NCI-H2227 treated with DMSO at 0.1 percent for 48 hours (cell line): ENCODE results near the gene ELP1.

ENCODE experiments used
- DNase-seq: peaks from one replicate; lab custom pipeline; 2025; lab: John Stamatoyannopoulos, UW

ELP1 gene

GRCh38 chr9:108883085-108883484, 50.8 kb downstream of the ELP1 start:
- no peak for DNase-seq

- no peak for DNase-seq
Observed at GRCh38 chr9:108882052-108882888, 51.7 kb downstream of the ELP1 start.

- no peak for DNase-seq
Observed at GRCh38 chr9:108880738-108881316, 53.1 kb downstream of the ELP1 start.

DNA sequence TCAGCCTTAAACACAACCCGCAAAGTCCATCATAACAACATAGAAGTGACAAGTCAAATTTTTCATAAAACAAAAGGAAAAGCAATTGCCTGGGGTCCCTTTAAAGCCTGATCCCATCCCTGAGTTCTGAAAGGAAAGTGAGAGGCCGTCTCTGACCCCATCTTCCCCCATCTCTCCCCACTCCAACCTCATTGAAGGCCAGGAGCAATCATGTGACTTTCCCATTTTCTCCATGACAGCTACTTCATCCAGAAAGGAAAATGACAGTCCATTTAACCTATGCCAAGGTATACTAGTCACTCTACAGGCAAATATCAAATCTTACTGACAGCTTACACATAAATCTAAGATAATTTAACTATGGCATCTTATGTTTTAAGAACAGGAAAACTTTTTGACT, 56.4 kb downstream of the ELP1 start:
- no peak for DNase-seq

- DNase-seq, result no peak
Observed at GRCh38 chr9:108876425-108876824, 57.5 kb downstream of the ELP1 start.

DNA sequence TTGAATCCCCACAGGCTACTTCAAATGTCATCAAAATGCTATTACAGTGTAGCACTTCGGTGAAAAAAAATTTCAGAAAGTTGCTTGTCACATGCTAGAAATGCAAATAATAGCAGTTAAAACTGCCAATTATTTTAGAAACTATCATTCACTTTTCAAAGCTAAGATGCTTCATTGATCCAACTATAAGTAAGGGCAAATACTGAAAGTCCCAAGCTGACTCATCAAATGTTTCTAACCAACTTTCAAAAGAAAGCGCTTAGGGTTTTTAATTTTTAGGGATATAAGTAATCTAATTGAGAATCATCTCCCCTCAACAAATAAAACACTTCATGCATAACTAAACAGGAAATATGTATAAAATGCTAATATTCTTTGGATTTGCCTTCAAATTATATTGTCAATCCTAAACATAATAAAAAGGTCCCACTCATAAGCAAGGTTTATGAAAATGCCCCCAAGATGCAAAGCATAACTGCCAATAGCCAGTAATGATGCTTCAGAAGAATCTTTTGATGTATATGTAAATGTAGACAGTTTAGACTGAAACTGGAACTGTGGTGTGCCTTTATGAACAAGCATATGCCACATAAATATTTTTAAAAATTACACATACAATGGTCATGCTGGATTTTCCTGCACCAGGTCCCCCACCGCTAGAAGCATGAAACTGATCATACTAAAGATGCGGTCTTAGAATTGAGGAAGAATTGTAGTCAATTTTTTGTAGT, 59.7 kb downstream of the ELP1 start:
- DNase-seq, result no peak

GRCh38 chr9:108869092-108869725, 64.7 kb downstream of the ELP1 start:
- no peak for DNase-seq

- DNase-seq, result no peak
Observed at GRCh38 chr9:108867829-108868228, 66.1 kb downstream of the ELP1 start.

DNA sequence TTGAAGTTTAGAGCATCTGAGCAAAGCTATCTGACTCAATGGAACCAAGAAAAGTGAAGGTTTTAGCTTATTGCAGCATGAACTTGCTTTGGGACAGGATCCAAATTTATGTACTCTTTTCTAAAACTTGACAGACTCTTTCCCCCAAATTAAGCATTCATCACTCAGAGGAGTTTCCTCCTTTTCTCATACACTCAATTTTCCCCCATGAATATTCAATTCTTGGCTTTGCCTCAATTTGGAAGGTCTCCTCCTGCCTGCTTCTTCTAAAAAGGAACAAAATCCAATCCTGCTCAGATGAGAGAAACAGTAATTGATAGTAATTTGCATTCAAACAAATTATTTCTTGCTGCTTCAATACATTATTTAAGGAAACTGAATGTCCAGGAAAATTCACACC, 66.8 kb downstream of the ELP1 start:
- no peak for DNase-seq

DNA sequence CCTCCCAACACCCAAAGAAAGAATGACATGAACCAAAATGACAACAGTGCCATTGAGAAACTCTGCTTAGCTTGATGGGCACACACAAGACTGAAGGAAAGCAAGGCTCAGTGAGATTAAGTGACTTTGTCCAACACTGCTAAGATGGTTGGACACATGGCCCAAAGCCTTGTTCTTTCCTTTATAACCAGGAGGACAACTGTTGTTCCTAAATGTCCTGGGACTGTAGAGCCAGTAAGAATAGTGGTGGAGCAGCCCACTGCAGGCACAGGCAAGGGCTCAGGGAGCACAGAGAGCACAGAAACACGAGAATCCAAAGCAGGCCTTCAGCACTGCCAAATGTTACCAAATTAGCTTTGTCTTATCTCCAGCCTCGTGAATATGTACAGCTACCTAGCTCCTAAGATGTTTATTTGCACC, 67.9 kb downstream of the ELP1 start:
- DNase-seq, result no peak

- DNase-seq, result no peak
Observed at GRCh38 chr9:108865037-108865436, 68.9 kb downstream of the ELP1 start.

GRCh38 chr9:108864446-108864845, 69.5 kb downstream of the ELP1 start:
- DNase-seq, result no peak

- DNase-seq, result no peak
Observed at GRCh38 chr9:108863891-108864290, 70.0 kb downstream of the ELP1 start.

- DNase-seq, result no peak
Observed at GRCh38 chr9:108861997-108862396, 71.9 kb downstream of the ELP1 start, which contains the start of gene ACTL7A. Gene ACTL7A, plus strand, starts transcription at chr9:108862266. Its CDS starts 57 bp downstream, at chr9:108862323.

GRCh38 chr9:108861464-108861863, 72.5 kb downstream of the ELP1 start:
- DNase-seq, result no peak

- no peak for DNase-seq
Observed at GRCh38 chr9:108860764-108861163, 73.2 kb downstream of the ELP1 start.

- no peak for DNase-seq
Observed at GRCh38 chr9:108860354-108860753, 73.6 kb downstream of the ELP1 start.

GRCh38 chr9:108859459-108860114, 74.3 kb downstream of the ELP1 start:
- no peak for DNase-seq

DNA sequence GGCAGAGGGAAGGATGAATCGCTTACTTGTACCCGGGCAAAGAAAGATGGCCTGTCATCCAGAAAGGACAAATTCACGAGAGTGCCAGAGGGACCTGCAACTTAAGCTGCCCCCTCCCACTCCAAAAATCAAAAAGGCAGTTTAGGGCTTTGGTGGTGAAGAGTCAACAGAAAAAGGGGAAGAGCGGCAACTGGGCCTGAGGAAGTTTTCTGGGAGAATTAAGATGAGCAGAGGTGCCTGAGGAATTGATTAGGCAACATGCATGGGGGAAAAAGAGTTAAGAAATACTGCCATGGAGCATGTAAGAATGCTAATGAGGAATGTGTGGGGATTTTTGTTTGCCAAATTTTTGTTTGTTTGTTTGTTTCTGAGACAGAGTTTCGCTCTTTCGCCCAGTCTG, 76.4 kb downstream of the ELP1 start:
- DNase-seq, result no peak

DNA sequence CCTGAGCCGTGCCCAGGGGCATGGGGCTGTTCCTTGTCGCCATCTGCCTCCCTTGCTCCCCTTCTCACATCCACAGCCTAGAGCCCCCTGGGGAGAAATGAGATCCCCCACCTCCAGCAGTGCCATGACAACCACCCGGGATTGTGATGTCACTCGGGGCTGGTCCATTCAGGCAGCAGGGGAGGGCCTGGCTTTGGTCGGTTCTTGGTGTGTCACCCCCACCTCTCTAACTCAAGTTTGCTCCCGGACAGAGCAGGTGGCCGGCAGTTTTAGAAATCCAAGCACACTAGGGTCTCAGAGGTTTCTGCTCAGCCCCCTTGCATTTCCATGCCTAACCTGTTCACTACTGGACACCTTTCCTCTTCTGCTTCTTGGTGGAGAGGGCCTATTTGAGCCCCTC, 78.0 kb downstream of the ELP1 start, which contains the start of gene ACTL7B:
ACTL7B (minus strand) TSS at position 99 of the 400 bp plus-strand sequence; CDS start at position 43, 56 bp downstream.
- no peak for DNase-seq

DNA sequence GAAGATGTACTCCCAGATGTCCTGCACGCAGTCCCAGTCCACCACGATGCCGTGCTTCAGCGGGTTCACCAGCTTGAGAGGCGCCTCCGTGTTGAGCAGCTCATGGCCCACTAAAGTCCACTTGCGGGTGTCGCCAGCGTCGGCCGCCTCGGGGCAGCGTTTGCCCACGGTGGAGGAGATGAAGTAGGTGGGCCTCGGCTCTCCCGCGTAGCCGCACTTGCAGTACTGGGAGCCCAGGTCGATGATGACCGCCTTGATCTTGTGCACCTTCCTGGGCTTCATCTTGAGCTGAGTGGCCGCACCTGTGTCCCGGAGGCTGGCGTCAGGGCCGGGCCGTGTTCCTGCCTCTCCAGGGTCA, 78.4 kb downstream of the ELP1 start:
- no peak for DNase-seq
